Uterus (tissue), 4 donors: ENCODE results near the gene PYGB. TPM values are rescaled to one million over a fixed set of nuclear protein-coding genes. Genes with fewer than 3 reads are reported as not detected.
"Not testable (repeated sequence)": the region's sequence is repeated elsewhere in the genome, so short reads cannot be mapped to it uniquely, and the experiment has no call there.

Experiments used
- DNase-seq, 2 donors: peaks; one replicate each; pipeline ENCODE4 v3.0.0-alpha.2; 2019 to 2020
- H3K27ac ChIP-seq, 2 donors: fragments of 200-600 bp; sonication (generic); 1 replicate in 1 of 2; 2 replicates in 1 of 2; pipeline ENCODE4 v1.5.1; 2016 to 2018
- H3K27me3 ChIP-seq, 2 donors: fragments of 200-600 bp; sonication (generic); one replicate each; pipeline ENCODE4 v1.5.1; 2018 to 2019; ENCODE audit warnings: control low read depth in 1 of 2
- H3K36me3 ChIP-seq, 2 donors: fragments of 200-600 bp; sonication (generic); one replicate each; pipeline ENCODE4 v1.5.1; 2019; ENCODE audit warnings: control low read depth in 1 of 2
- H3K4me1 ChIP-seq, 2 donors: fragments of 200-600 bp; sonication (generic); one replicate each; pipeline ENCODE4 v1.5.1; 2018 to 2019; ENCODE audit warnings: control low read depth in 1 of 2
- H3K4me3 ChIP-seq, 2 donors: fragments of 200-600 bp; sonication (generic); 1 replicate in 1 of 2; 2 replicates in 1 of 2; pipeline ENCODE4 v1.5.1; 2018 to 2019; ENCODE audit warnings: mild to moderate bottlenecking in 1 of 2
- H3K9me3 ChIP-seq, 2 donors: fragments of 200-600 bp; sonication (generic); one replicate each; pipeline ENCODE4 v1.5.1; 2019; ENCODE audit warnings: control low read depth in 1 of 2
- CTCF ChIP-seq, 4 experiments: fragments of 200-600 bp in 2 of 4; fragments of 450-650 bp in 2 of 4; sonication (generic) in 2 of 4; IDR thresholded peaks; one replicate each; pipeline ENCODE4 v1.5.1; 2016 to 2019; ENCODE audit warnings: antibody characterized with exemption in 4 of 4, mild to moderate bottlenecking in 2 of 4, moderate library complexity in 1 of 4
- POLR2A ChIP-seq, 2 donors: fragments of 450-650 bp; IDR thresholded peaks; one replicate each; pipeline ENCODE4 v1.6.1; 2016; ENCODE audit warnings: antibody characterized with exemption in 2 of 2, mild to moderate bottlenecking in 1 of 2, moderate library complexity in 1 of 2
- intact Hi-C: fragments of 100-400 bp; cut with DNase I; formaldehyde crosslinking; loops from one replicate; pipeline ENCODE4 v1.15.1; 2023; ENCODE audit warnings: low total_unique reads
- total RNA-seq, 4 donors: library from RNA; depleted of rRNA in 3 of 4; stranded (reverse); fragments of >200 nt in 3 of 4; gene quantifications; one replicate each; pipeline versions ENCODE4 v1.1.0 to v1.2.4, GENCODE V29; 2014 to 2023
- donor health status: DM: yes; HTN: yes; CAD: no.

The PYGB gene
- total RNA-seq, 4 donors from 2014 or later = 26.2 to 87.9 (median 49.8) TPM

GRCh38 chr20:25328954-25329498, 81.1 kb downstream of the PYGB start:
- no peaks in the 10 kb centered on the region for H3K4me1 ChIP-seq

GRCh38 chr20:25334972-25335371, 87.1 kb downstream of the PYGB start:
- H3K36me3 ChIP-seq, H3K4me1 ChIP-seq, DNase-seq, H3K27ac ChIP-seq, H3K9me3 ChIP-seq, intact Hi-C loops, H3K27me3 ChIP-seq, H3K4me3 ChIP-seq: not testable (repeated sequence)

More at GRCh38 chr20:25328954-25329498, 81.1 kb downstream of the PYGB start:
- Histone ChIP-seq H3K27me3 (no peaks in the 10 kb centered on the region), H3K4me3 (no peak overlapping the region), H3K27ac (no peak overlapping the region), H3K9me3 (no peaks in the 10 kb centered on the region), H3K36me3 (no peaks in the 10 kb centered on the region)
- TF ChIP-seq CTCF (IDR thresholded peaks at IDR 0.05) (no peak), POLR2A (IDR thresholded peaks at IDR 0.05) (no peak)
- intact Hi-C loops = no loop called here
- DNase-seq = no peak

- TF ChIP-seq POLR2A (IDR thresholded peaks at IDR 0.05) = no peak
- no peak overlapping the region for H3K4me3 ChIP-seq
- H3K36me3 ChIP-seq = no peaks in the 10 kb centered on the region
- no peaks in the 10 kb centered on the region for H3K4me1 ChIP-seq
- intact Hi-C loops = no loop called here
- no peaks in the 10 kb centered on the region for H3K27me3 ChIP-seq
- H3K27ac ChIP-seq = no peak overlapping the region
- DNase-seq = no peak
- no peaks in the 10 kb centered on the region for H3K9me3 ChIP-seq
Measured at GRCh38 chr20:25336561-25337422, 88.9 kb downstream of the PYGB start.

GRCh38 chr20:25338112-25339023, 90.5 kb downstream of the PYGB start:
- no peak overlapping the region for H3K4me3 ChIP-seq
- H3K36me3 ChIP-seq = no peaks in the 10 kb centered on the region
- H3K9me3 ChIP-seq = no peaks in the 10 kb centered on the region
- H3K4me1 ChIP-seq = no peaks in the 10 kb centered on the region
- TF ChIP-seq POLR2A (IDR thresholded peaks at IDR 0.05) (no peak), CTCF (IDR thresholded peaks at IDR 0.05) (no peak)
- H3K27ac ChIP-seq = no peak overlapping the region
- no peaks in the 10 kb centered on the region for H3K27me3 ChIP-seq
- intact Hi-C loops = no loop called here
- no peak for DNase-seq

- intact Hi-C loops = no loop called here
- no peak overlapping the region for H3K27ac ChIP-seq
- H3K4me1 ChIP-seq = no peaks in the 10 kb centered on the region
- no peaks in the 10 kb centered on the region for H3K36me3 ChIP-seq
- no peak overlapping the region for H3K4me3 ChIP-seq
- H3K9me3 ChIP-seq = no peaks in the 10 kb centered on the region
- H3K27me3 ChIP-seq = no peaks in the 10 kb centered on the region
- TF ChIP-seq CTCF (IDR thresholded peaks at IDR 0.05) (no peak), POLR2A (IDR thresholded peaks at IDR 0.05) (no peak)
- no peak for DNase-seq
Measured at GRCh38 chr20:25339608-25340007, 91.7 kb downstream of the PYGB start.
